Adrenal gland (tissue), 12 donors: ENCODE results near the gene RNF141. TPM values are rescaled to one million over a fixed set of nuclear protein-coding genes. Genes with fewer than 3 reads are reported as not detected.
A peak's percentile ranks its signal among the peaks of the same experiment; 100 is the strongest.

Source experiments
- DNase-seq, 7 donors: peaks; one replicate each; pipeline ENCODE4 v3.0.0-alpha.2; 2019 to 2020
- H3K27ac ChIP-seq, 5 donors: fragments of 200-600 bp; sonication (generic) in 4 of 5; 1 replicate in 3 of 5; 2 replicates in 2 of 5; pipeline versions ENCODE4 v1.5.1 to v1.8.0; 2016 to 2020; ENCODE audit warnings: mild to moderate bottlenecking in 1 of 5
- H3K27me3 ChIP-seq: fragments of 200-600 bp; 2 replicates; pipeline ENCODE4 v1.8.0; 2021
- H3K36me3 ChIP-seq, 2 donors: fragments of 200-600 bp; replicated peaks in 1 of 2; 1 replicate in 1 of 2; 2 replicates in 1 of 2; pipeline versions ENCODE4 v1.5.1 to v1.8.0; 2018 to 2022
- H3K4me1 ChIP-seq, 2 donors: fragments of 200-600 bp; replicated peaks in 1 of 2; 1 replicate in 1 of 2; 2 replicates in 1 of 2; pipeline versions ENCODE4 v1.5.1 to v1.8.0; 2018 to 2021
- H3K4me3 ChIP-seq, 4 donors: fragments of 200-600 bp; sonication (generic) in 3 of 4; one replicate each; pipeline ENCODE4 v1.5.1; 2016 to 2018
- H3K9me3 ChIP-seq, 3 donors: fragments of 200-600 bp; sonication (generic) in 1 of 3; replicated peaks in 1 of 3; 1 replicate in 2 of 3; 2 replicates in 1 of 3; pipeline versions ENCODE4 v1.5.1 to v1.8.0; 2016 to 2021
- CTCF ChIP-seq, 6 experiments: fragments of 450-650 bp in 4 of 6; fragments of 200-600 bp in 2 of 6; sonication (generic) in 1 of 6; IDR thresholded peaks; 1 replicate in 5 of 6; 2 replicates in 1 of 6; pipeline versions ENCODE4 v1.5.1 to v1.8.0; 2016 to 2021; ENCODE audit warnings: antibody characterized with exemption in 6 of 6, mild to moderate bottlenecking in 2 of 6, moderate library complexity in 1 of 6
- POLR2A ChIP-seq, 2 donors: fragments of 450-650 bp; IDR thresholded peaks; one replicate each; pipeline ENCODE4 v1.6.1; 2017; ENCODE audit warnings: antibody characterized with exemption in 2 of 2, mild to moderate bottlenecking in 2 of 2, moderate library complexity in 1 of 2
- WGBS, 4 donors: extraction: QIAGEN DNeasy Blood & Tissue Kit in 2 of 4; methylation state at CpG; one replicate each; pipeline versions ENCODE4 v1.1.5 to v1.1.7; 2013 to 2017; 5-methylcytosine and 5-hydroxymethylcytosine counted together
- intact Hi-C, 2 donors: fragments of 100-400 bp; cut with DNase I; formaldehyde crosslinking; loops; one replicate each; pipeline versions ENCODE4 v1.14.1 to v1.15.0; 2022 to 2023
- polyA plus RNA-seq, 3 donors: library from polyadenylated mRNA; stranded (reverse); fragments of 200-250 nt in 2 of 3; fragments of 350-450 nt in 1 of 3; fragmentation: Illumina TruSeq in 1 of 3; extraction: RNeasy Lipid Tissue Mini Kit (QIAGEN cat#74804) in 1 of 3; gene quantifications; one replicate each; pipeline ENCODE4 v1.2.3, GENCODE V29; 2013 to 2014
- total RNA-seq, 9 donors: library from RNA; depleted of rRNA in 4 of 9; stranded (reverse); fragments of >200 nt in 4 of 9; fragments of 120-200 nt in 1 of 9; fragmentation: NEBNext Ultra II Directional in 1 of 9; extraction: Animal tissue kit (Norgen Biotek cat#: 25700) in 1 of 9; gene quantifications; one replicate each; pipeline versions ENCODE4 v1.1.0 to v1.2.4, GENCODE V29; 2013 to 2023
- donor health status: healthy with polysubstance abuse.
- donor health status: Bipolar disorder and iron deficiency.
- donor health status: DM: yes; HTN: yes; CAD: no.
- donor health status: DM: no; HTN: no; CAD: no.
- donor health status: DM: no; HTN: no; CAD: no.
- donor health status: DM: yes; HTN: yes; CAD: no.

Gene RNF141
- total and polyA plus RNA-seq, 12 donors, result 10.3 to 109 (median 56.1) TPM

DNA sequence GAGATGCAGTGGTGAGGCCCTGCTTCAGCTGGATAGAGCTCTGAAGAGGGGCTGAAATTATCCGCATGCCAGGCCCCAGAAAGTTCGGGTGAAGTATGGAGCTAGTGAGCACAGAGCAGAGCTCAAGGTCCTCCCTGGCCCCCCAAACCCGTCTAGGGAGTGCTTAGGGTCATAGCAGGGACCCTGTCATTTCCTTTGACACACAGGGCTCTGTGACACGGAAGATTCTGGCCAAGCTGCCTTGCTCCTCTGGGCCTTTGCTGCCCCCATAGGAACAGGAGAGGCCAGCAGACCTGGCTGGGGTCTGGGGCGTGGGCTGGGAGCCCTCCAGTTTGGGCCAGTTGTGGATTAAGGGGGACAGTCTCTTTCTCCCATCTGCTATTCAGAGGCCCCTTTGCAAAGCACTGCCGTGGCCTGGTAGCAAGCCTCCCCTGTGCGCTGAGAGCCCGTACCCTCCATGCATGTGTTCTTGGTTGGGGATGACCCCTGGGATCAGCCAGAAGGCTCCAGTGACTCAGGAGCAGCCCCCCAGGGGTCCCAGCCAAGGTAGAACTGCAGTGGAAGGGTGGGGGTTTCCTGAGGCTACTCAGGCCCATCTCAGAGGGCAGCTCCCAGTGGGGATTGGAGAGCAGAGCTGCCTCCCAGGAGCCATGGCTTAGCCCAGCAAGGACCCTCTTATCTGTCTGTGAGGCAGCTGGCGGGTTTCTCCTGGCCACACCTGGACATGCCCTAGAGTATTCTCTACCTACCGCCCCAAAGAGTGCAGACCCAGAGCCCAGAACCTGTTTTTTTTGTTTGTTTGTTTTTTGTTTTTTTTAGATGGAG, 42.3 kb downstream of the RNF141 start:
- H3K4me3 ChIP-seq, result no peak overlapping the region
- H3K4me1 ChIP-seq, result peaks cover 0 to 4% of the 10 kb centered on the region in 2 donors
- no peak for TF ChIP-seq CTCF (IDR thresholded peaks at IDR 0.05)
- no peak for TF ChIP-seq POLR2A (IDR thresholded peaks at IDR 0.05)
- intact Hi-C loops, result no loop called here
- WGBS, 4 donors, result 88 to 96% (median 91%) methylated on average over 7 to 10 of the region's 10 CpGs
- H3K27me3 ChIP-seq, result no peaks in the 10 kb centered on the region
- peak in 3 of 7 donors; percentile 11 to 35 (median 12) for DNase-seq
- H3K9me3 ChIP-seq, result no peaks in the 10 kb centered on the region
- H3K27ac ChIP-seq, result no peak overlapping the region
- H3K36me3 ChIP-seq, result peaks cover 0 to 81% of the 10 kb centered on the region in 2 donors

GRCh38 chr11:10498022-10498400, 43.0 kb downstream of the RNF141 start:
- 87 to 95% (median 92%) methylated on average over 7 of the region's 7 CpGs for WGBS, 4 donors
- TF ChIP-seq POLR2A (IDR thresholded peaks at IDR 0.05), result no peak
- Histone ChIP-seq H3K4me3 (no peak overlapping the region), H3K4me1 (peaks cover 0 to 3% of the 10 kb centered on the region in 2 donors), H3K36me3 (peaks cover 0 to 87% of the 10 kb centered on the region in 2 donors), H3K27me3 (no peaks in the 10 kb centered on the region), H3K27ac (no peak overlapping the region), H3K9me3 (no peaks in the 10 kb centered on the region)
- peak in 3 of 7 donors; percentile 6 to 39 (median 11) for DNase-seq
- intact Hi-C loops, result no loop called here

GRCh38 chr11:10497371-10498021, 43.5 kb downstream of the RNF141 start:
- Histone ChIP-seq H3K9me3 (no peaks in the 10 kb centered on the region), H3K27ac (no peak overlapping the region), H3K4me1 (no peaks in the 10 kb centered on the region), H3K36me3 (peaks cover 0 to 83% of the 10 kb centered on the region in 2 donors), H3K4me3 (no peak overlapping the region), H3K27me3 (no peaks in the 10 kb centered on the region)
- WGBS, 4 donors, result 88 to 89% (median 89%) methylated on average over 18 of the region's 18 CpGs
- peak in 3 of 7 donors; percentile 9 to 43 (median 11) for DNase-seq
- intact Hi-C loops, result no loop called here
- no peak for TF ChIP-seq POLR2A (IDR thresholded peaks at IDR 0.05)
- no peak for TF ChIP-seq CTCF (IDR thresholded peaks at IDR 0.05)

DNA sequence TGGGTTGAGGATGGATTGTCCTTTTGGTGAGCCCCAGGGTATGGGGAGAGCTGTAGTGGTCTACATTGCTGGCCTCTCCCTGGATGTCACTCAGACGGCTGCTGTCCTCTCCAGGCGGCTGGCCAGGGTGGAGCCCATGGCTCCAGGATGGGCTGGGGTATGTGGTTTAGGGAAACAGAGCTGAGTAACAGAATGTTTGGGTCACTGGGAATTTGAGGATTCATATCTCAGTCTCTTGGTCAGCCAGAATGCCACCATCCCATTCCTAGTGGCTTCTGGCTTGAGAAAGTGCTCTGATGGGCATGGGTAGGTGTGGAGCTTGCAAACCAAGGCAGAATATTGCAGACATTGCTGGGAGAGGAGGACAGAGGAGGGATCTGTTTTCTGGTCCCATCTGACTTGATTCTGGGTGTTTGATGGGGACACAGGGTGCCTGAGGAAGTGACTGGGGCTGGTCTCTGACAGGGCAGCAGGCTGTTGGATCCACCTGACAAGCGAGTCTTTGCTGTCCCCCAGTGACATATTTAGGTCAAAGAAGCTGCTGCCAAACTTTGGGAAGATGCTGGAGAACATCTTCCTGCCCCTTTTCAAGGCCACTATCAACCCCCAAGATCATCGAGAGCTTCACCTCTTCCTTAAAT, 44.6 kb downstream of the RNF141 start:
- Histone ChIP-seq H3K4me1 (peaks cover 5% of the 10 kb centered on the region in 2 donors), H3K9me3 (no peaks in the 10 kb centered on the region), H3K27ac (no peak overlapping the region), H3K27me3 (no peaks in the 10 kb centered on the region), H3K4me3 (no peak overlapping the region), H3K36me3 (peaks cover 0 to 74% of the 10 kb centered on the region in 2 donors)
- 89 to 95% (median 90%) methylated on average over 4 of the region's 4 CpGs; no CpG with 5 or more reads in 1 of the 4 donors for WGBS, 4 donors
- TF ChIP-seq CTCF (IDR thresholded peaks at IDR 0.05) (no peak), POLR2A (IDR thresholded peaks at IDR 0.05) (no peak)
- peak in 3 of 7 donors; percentile 8 to 39 (median 12) for DNase-seq
- intact Hi-C loops, result no loop called here
